GOT3 (cell line): ENCODE data around the gene MESP2.

Source experiments
- DNase-seq: peaks from one replicate; lab custom pipeline; 2025; ENCODE audit warnings: mixed read lengths; lab: John Stamatoyannopoulos, UW

MESP2 gene

DNA sequence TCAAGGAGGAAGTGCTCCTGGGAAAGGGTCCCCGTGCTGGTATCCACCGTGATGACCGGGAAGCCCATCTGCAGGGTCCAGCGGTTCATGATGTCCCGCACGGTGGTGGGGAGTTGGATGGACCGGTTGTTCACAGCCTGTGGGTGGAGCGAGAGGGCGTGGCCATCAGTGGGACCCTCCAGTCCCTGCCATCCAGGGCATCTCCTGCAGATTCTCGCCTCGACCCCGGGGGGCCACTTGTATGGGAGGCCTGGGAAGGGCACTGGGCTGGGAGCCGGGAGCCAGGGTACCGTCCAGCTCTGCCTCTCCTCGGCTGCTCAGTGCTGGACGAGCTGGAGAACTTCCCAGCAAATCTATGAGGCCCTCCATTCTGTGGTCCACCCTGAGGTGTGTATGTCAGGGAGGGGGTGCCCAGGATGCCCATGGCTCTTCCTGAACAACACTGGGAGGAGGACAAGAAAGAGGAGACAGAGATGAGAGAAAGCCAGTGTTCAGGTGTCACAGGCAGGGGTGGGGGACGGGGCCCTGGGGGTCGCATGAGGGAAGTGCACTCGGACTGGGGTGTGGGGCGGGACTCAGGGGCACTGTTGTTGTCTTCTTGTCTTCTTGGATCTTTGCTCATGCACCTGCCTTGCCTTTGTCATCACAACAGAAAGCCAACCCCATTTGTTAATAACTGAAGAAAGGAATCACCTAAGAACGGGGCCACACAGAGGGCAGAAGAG lies 25.5 kb downstream of the MESP2 start:
- no peak for DNase-seq

DNA sequence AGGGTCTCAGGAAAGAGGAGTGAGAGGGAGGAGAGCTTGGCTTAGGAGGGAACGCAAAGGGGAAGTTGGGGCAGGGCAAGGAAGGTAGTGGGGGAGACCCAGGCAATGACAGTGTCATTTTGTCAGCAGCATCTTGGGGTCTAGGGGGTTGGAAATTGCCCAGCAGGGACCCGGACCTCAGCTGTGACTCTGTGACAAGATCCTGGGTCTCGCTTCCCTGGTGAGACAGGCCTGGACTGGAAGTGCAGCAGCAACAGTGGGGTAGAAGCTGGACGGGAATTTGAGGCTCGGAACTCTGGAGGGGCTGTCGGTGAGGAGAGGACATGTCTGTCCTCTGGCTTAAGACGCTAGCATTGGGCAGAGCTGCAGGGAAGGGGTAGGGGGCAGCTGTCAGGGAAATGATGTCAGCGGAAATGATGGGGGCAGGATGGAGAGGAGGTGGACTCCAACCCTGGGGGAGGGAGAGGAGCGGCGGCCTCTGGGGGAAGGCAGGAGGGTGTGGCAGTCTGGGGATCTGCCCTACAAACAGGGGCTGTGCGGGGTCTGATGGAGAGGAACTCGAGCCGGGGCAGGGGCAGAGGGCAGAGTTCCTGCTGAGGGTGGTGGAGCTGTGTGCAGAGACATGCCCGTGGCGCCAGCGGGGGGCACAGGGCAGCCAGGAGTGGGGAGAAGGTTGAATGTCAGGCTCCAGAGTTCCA lies 26.2 kb downstream of the MESP2 start:
- DNase-seq: no peak

DNA sequence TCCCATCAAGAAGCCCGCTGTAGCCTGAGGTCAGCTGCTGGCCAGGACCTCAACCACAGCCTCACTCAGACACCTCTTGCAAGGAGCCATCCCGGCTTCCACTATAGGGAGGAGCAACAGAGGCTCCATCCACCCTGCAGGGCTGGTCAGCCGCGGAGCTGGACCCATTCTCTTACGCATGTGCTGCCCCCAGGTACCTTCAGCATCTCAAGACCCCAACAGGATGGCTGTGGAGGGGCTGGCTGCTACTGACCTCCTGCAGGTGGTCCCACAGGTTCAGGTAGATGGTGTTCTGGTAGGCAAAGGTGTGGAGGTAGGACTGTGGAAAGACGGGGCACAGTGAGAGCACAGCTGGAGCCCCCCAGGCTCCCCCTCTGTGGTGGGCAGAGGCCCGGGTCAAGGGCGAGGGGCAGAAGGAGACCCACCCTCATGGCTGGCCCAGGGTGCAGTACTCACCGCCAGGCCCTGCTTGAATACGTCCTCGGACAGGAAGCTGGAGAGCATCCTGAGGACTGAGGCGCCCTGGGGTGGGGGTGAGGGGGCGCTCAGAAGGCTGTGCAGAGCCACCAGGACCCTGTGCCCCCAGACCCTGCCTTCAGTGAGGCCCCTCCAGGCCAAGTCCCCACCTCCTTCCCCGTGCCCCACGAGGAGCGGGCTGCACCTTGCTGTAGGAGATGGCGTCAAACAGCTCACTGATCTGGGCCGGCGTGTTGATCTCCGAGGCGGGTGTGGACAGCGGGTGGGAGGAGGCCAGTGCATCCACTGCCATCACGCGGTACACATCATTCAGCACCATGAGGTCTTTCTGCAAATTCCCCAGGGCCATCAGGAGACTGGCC lies 27.1 kb downstream of the MESP2 start:
- no peak for DNase-seq

DNA sequence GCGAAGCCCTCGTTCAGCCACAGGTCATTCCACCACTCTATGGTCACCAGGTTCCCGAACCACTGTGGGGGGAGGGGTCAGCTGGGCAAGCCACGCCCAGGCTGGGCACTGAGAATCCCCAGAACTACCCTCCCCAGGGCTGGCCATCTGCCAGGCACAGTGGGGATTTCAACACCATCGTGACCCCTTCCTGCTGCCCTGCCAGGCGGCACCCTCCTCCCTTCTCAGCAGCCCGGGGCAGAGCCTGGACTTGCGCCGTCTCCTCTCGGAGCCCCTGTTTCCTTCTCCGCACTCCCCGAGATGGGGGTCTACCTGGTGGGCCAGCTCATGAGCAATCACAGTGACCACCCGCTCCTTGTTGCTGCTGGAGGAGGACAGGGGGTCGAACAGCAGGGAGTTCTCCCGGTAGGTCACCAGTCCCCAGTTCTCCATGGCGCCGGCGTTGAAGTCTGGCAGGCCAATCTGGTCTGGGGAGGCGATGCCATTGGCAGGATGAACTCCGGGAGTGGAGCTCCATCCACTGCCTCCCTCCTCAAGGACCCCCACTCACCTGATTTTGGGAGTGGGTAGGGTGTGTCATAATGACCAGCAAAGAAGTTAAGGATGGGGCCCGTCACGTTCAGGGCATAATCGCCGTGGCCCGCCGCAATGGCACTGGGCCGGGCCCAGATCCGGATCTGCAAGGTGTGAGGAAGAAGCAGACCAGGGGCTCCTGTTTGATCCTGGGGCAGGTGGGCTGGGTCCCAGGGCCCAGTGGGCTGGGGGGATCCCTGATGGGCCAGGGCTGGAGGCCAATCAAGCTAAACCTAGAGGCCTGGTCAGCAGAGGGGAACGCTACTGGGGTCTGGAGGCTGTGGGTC lies 28.0 kb downstream of the MESP2 start:
- no peak for DNase-seq

DNA sequence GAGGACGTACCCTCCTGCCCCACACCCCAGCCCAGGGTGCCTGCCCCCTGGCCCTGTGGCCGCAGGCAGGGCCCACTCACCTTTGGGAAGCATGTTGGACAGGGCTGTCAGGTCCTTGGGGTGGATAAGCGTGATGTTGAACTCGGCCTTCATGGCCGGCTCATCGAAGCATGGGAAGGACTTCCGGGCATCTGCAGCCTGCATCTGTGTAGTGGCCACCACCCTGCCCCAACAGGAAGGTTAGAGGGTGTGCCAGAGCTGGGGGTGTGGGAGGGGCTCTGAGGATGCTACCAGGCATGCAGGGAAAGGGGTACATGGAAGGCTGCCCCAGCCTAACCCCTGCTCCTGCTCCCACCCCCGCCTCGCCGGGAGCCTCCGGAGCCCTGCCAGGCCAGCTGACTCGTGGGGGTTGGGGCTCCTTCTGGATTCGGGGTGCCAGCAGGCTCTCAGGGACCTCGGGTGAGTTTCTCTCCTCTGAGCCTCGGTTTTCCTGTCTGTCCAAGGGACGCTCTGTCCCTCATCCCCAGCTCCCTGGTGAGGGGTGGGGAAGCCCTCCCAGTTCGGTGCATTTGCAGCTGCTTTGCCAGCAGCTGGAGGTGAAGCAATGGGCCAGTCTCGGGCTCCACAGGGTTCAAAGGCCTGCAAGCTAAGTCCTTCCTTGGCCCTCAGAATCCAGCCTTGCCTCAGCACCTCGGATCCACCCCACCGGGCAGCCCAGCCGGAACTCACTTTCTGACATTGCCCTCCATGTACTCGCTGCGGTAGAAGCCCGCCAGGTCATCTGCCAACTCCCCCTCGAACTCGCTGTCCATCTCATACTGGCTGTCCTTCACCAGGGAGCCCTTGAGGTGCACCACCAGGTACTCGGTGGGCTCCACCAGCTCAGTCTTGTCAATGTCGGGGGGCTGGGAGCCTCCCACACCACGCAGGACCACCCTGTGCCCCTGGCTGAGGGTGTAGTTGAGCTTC lies 29.4 kb downstream of the MESP2 start:
- no peak for DNase-seq

DNA sequence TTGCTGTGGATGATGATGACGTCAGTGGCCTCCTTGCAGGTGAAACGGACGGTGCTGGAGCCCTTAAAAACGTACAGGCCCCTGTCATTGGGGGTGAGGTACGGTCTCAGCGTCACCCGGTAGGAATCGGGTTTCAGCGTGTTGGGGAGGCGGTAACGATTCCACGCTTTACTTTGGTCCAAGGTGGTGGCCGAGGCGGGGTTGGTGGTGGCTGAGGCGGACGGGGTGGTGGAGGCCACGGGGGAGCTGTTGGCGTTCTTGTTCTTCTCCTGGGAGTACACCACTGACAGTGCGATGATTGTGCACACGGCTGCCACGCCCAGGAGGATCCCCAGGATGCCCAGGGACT lies 30.1 kb downstream of the MESP2 start:
- no peak for DNase-seq

DNA sequence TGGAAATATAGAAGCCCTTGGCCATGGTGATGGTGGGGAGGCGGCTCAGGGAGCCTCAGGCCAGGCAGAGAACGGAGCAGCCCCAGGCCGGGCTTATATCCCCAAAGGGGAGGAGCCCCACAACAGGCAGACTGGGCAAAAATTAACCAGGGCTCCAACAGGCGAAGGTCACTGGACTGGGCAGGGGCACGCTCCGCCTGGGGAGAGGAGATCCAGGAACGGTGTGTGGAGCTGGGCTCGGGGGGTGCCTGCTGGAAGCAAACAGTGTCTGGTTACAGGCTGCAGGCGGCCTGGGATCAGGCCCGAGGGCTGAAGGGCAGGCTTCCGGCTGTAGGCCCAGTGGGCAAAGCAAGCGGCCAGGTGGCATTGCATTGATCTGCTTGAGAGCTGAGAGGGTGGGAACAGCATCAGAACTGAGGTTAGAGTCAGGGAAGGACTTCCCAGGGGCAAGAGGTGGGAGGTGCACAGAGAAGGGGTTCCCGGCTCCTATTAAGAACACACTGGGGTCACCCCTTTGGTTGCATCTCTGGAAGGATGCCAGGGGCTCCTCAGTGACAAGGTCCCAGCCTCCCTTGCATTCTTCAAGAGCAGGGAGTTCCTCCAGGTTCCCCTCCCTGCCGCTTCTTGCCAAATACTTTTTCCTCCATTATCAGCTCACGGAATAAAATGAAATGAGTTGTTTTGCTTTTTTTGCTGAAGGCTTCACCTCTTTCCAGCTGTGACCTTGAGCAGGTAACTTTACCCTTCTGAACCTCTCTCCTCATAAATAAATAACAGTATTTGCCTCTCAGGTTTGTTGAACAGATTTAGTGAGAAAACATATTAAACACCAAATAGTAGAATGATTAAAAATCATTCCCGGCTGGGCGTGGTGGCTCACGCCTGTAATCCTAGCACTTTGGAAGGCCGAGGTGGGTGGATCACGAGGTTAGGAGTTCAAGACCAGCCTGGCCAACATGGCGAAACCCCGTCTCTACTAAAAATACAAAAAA lies 30.7 kb downstream of the MESP2 start:
- no peak for DNase-seq

DNA sequence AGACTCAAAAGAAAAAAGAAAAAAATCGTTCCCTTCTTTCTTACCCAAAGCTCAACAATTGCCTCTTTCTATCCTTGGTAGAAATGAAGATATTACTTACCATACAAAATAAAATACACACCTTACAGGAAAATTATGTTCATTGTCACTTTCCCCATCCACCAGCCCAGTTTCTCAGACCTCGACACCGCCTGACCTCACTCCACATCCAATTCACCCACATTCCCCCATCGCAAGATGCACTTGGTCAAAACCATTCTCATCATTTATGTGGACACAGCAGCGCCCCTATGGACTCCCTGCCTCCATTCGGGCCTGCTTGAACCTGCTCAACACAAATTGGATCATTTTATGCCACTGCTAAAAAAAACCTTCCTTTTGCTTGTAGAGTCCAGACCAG lies 31.6 kb downstream of the MESP2 start:
- DNase-seq: no peak

DNA sequence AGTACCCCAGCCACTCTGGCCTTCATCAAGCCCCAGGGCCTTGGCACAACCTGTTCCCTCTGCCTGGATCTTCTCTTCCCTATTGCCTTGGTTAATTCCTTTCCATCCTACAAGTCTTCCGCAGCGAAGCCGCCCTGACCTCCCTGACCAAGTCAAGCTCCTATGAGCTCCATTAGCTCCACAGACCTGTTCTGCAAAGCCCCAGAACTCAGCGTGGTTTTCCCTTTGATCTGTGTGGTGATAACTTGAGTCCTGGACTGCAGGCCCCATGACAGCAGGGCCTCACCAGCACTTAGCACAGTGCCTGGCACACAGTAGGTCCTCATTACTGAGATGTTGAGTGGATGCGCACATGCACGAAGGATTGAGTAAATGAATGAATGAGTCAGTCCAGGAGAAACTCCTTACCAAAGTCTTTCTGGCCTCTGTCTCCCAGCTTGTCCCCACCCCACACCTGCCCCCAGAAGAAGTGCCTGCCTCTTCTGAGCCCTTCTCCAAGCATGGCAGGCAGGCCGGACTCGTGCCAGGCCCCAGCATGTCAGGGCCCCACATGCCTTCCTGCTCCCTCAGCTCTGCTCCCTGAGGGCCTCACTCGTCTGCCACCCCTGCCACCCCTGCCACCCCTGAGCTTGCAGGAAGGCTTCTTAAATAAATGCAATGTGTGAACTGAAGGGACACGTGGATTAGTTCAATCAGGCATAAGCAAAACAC lies 32.2 kb downstream of the MESP2 start:
- DNase-seq: no peak

DNA sequence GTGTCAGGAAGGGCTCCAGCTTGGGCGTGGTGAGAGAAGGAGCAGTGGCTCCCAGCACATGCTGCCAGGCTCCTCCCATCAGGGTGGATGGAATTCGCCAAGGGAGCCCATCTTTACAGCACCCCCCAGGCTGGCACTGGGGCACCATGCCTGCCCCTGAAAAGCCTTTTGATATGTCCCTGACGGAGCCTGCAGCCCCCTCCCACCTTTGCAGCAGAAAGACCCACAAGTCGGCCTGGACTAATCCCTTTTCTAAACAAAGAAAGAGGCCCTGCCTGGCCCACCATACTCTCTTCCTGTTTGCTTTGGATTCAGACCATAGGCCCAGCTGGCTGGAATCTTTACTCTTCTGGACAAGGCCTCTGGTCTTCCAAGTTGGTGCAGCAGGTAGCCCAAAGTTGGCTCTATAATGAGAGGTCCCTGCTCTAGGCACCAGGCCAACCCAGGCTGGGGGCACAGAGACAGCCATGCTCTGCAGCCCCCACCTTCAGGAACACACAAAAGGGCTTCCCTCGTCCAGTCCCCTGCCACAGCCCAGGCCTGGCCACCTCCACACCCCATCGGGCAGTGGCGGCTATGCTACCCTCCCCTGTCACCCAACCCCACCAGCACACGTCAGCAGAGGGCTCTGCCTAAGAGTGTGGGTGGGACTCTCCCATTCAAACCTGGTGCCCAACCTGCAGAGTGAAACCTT lies 33.1 kb downstream of the MESP2 start:
- no peak for DNase-seq

DNA sequence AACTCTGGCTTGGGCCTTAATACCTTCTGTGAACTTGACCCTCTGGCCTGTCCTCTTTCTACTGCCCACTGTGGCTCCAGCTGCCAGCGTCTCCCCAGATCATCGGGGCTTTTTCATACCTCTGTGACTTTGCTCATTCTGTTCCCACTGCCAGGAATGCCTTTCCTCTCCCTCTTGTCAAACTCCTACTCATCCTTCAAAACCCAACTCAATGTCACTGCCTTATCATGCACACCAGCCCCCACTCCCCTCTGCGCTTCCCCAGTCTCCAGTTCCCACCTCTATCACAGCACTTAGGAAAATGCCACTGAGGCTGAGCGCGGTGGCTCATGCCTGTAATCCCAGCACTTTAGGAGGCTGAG lies 33.6 kb downstream of the MESP2 start:
- DNase-seq: no peak

DNA sequence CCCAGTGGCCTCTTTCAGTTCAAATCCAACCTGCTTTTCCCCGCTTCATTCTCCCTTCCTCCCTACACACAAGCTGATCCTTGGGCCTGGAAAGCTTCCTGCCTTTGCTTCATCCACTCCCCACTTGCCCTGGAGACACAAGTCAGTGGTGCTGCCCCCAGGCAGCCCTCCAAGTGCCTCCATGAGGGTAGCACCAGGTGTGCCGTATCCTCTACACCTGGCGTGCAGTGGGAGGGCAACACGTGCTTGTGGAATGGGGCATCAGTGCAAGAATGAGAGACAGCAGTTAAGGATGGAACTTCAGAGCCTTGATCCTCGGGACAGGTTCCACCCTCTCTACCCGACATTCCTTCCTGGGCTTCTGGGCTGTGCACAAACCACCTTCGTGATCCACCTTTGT lies 34.7 kb downstream of the MESP2 start:
- no peak for DNase-seq

DNA sequence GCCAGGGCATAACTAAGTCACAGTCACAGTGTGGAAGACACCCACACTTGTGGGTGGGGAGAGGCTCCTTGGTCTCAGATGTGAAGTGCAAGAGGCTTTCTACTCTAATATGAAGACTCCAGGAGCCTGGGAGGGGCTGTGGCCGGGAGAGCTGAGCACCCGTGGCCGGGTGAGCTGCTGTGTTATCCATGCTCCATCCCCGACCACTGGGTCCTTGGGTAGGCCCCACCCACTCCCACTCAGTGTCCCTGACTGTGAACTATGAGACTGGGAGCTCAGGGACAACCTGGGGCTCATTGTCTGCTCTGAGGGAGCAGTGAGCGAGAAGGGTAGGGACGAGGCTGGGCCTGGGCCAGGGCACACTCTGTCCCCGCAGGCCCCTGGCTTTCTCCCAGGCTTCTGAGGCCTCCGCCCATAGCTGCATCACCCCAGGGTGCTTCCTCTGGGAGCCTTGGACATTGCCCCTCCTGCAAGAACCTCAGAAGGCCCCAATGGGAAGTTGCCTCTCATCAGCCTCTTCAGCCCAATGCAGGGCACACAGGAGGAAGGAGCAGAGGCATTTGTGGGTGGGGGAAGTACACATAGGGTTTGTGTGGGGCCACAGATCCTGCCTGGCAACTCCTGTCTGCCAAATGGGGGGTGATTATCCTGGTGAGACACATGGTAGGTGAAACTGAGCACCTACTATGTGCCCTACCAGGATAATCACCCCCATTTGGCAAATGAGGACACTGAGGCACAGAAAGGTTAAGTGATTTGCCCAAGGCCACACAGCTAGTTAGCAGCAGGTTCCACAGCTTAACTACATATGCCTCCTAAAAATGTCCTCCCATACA lies 36.1 kb downstream of the MESP2 start:
- no peak for DNase-seq

DNA sequence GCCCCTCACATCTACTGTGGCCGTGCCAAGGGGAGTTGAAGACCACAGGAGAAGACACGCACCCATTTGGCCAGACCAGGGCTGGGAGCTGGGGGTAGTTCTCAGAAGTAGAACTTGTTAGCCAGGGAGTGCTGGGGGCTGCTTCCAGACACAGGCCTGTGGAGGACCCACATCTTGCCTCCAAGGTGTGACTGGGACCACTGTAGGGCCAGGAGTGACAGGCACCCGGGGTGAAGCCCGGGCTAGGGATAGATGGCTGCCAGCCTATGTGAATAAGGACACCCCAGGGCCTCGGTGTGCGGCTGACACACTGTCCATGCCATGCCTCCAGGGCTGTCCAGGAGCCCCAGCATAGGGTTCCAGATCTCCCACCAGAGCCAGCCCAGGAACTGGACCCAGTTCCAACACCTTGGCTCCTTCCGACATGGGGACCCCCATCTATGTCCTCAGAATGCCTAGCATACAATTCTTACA lies 36.8 kb downstream of the MESP2 start:
- no peak for DNase-seq

DNA sequence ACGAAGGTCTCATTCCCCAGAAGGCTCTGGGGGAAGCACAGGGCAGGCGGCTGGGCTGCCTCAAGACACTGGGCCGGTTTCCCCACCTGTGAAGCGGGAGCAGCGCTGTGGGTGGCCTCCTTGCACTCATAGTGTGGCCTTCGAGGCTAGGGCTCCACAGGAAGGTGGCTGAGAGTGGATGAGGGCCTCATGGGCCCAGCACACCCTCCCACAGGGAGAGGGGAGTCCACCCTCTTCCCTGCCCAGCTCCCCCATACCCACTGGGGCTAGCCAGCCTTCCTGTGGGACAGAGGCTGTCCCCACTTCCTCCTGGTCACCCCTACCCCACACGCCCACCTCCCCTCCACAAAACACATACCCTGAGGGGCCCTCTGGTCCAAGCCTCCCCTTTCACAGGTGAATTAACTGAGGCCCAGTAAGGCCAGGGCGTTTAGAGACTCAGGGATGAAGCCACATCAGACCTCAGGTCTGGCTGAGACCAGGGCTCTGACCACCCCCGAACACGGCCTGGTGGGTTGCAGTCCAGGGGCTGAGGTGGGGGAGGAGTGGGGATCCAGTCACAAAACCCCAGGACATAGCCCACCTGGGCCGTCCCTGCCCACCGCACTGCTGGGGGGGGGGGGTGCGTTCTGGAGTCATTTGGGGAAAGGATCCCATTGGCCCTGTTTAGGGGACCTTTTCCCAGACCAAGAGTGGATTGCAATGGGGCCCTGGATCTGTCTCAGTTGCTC lies 37.4 kb downstream of the MESP2 start:
- no peak for DNase-seq

DNA sequence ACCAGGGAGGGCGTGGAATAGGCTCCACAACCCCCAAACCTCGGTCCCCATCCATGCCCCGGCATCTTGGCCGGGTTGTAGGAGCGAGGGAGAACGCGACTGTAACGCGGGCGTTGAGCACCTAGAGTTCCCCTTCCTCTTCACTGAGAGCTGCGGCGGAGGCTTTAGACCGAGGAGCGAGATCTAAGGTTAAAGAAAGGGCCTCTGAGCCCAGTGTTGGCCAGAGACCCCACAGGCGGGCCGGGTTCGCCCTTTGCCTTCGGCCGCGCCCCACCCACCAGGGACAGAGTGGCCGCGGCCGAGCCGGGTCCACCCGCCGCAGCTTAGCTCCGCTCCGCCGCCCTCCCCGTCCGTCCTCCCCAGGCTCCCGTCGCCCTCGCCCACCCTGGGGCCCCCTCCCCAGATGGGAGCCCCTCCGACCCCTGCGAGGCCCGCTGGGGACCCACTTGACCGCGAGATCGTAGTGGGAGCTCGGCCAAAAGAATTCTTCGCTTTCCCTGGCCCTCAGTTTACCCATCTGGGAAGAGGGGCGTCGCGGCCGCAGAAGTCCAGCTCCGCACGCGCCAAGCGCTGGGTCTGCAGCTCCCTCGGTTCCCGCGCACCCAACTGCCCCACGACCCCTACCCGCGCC lies 38.1 kb downstream of the MESP2 start:
- DNase-seq: no peak
